Activated CD4-positive, alpha-beta memory T cell treated with anti-CD3 and anti-CD28 coated beads, Interleukin-2, amount 10 ng/mL, durations not matched to agents 7 days and 5 days (primary cell): ENCODE measurements around the gene TSPAN9. TPM values are rescaled to one million over a fixed set of nuclear protein-coding genes. Genes with fewer than 3 reads are reported as not detected.

Source experiments
- CTCF ChIA-PET: fragments of 350-600 bp; sonication (Branson Sonifier 250); formaldehyde crosslinking; loops from one replicate; lab custom pipeline; 2021; ENCODE audit warnings: antibody characterized with exemption, inconsistent platforms; lab: Charles Lee
- POLR2A ChIA-PET: fragments of 350-600 bp; sonication (Branson Sonifier 250); formaldehyde crosslinking; loops from one replicate; lab custom pipeline; 2021; ENCODE audit warnings: antibody characterized with exemption; lab: Charles Lee
- DNase-seq: peaks from one replicate; pipeline ENCODE4 v3.0.0-alpha.2; 2020
- H3K27ac Mint-ChIP-seq: one replicate; pipeline ENCODE4 v1.8.0; 2021; ENCODE audit warnings: mild to moderate bottlenecking, mixed read lengths
- H3K27me3 Mint-ChIP-seq: one replicate; pipeline ENCODE4 v1.8.0; 2021; ENCODE audit warnings: mixed read lengths
- H3K36me3 Mint-ChIP-seq: one replicate; pipeline ENCODE4 v1.8.0; 2021; ENCODE audit warnings: low read depth, mixed read lengths
- H3K4me1 Mint-ChIP-seq: one replicate; pipeline ENCODE4 v1.8.0; 2021; ENCODE audit warnings: mixed read lengths
- H3K4me3 Mint-ChIP-seq: one replicate; pipeline ENCODE4 v1.8.0; 2021; ENCODE audit warnings: mild to moderate bottlenecking, mixed read lengths
- H3K9me3 Mint-ChIP-seq: one replicate; pipeline ENCODE4 v1.8.0; 2021; ENCODE audit warnings: mixed read lengths
- total RNA-seq, 2 experiments: library from RNA; stranded (reverse); gene quantifications; one replicate each; pipeline ENCODE4 v1.2.3, GENCODE V29; 2021

TSPAN9 gene
- total RNA-seq, 2 experiments from 2014 or later, result 0.18 to 0.28 TPM

DNA sequence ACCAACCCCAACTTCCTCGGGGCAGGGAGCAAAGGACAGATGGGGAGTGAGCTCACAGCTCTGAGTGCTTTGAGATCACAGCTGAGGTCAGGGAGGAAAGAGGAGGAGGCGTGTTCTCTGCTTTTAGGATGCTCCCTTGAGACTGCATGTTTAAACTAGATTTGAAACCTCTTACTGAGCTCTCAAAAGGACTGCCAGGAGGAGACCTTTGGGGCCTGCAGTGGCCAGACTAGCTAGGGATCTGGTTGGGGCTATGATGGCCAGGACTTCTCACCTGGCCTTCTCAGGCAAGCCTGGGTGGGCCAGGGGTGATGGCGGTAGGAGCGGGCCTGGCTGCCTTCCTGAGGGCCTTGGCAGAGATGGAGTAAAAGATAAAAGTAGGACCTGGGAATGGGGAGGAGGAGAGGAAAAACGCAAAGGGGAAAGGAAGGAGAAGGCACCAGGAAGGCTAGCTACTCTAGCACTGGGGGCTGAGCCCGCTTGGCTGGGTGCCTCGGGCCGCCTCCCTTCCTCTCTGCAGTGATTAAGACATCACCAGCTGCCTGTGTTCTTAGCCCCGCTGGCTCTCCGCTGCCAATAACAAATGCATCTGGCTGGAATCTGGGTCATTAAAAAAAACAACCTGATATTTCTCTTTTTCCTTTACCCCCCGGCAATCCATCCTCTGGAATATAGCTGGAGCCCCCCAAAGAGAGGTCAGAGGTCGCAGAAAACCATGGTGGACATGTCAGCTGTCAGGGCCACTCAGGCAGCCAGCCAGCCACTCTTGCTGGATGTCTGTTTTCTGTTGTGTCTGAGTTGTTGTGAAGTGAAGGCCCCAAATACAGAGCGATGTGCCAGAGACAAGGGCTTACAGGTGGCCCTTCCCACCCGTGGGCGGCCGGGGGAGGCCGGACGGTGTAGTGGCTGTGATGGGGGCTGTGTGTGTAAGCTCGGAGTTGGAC lies 141.3 kb downstream of the TSPAN9 start:
- H3K27ac Mint-ChIP-seq, result no peak overlapping the region

DNA sequence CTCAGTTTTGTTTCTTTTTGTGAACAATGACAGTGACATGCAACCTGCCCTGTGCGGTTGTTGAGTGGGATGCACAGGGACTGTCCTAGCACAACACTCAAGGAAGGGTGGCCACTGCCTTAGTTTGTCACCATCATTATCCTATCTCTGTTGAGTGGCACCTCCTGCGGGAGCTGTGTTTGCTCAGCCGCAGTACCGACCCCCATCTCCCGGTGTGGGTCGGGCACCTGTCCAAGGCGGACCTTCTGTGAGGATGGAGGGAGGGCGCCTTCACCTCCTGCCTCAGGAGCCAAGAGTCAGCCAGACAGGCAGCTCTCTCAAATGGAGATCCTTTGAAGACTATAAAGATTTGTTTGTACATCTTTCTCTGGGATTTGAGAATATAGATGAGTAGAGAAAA lies 142.1 kb downstream of the TSPAN9 start:
- Mint-ChIP-seq H3K27me3 (peaks cover 2% of the 10 kb centered on the region), H3K4me1 (no peaks in the 10 kb centered on the region), H3K9me3 (no peaks in the 10 kb centered on the region), H3K4me3 (no peak overlapping the region), H3K36me3 (no peaks in the 10 kb centered on the region), H3K27ac (no peak overlapping the region)
- no peak for DNase-seq
- ChIA-PET POLR2A (no interaction called here), CTCF (interaction anchor here (1.1 kb wide), 1 partner anchor 56 kb away, joined by 3 read pairs; no protein-coding TSS in a partner anchor)

More for the DNA sequence above, 141.3 kb downstream of the TSPAN9 start:
- Mint-ChIP-seq H3K27me3 (peaks cover 2% of the 10 kb centered on the region), H3K4me1 (no peaks in the 10 kb centered on the region), H3K36me3 (no peaks in the 10 kb centered on the region), H3K4me3 (no peak overlapping the region), H3K9me3 (no peaks in the 10 kb centered on the region)
- ChIA-PET POLR2A (no interaction called here), CTCF (interaction anchor here (0.9 to 1.1 kb wide), 2 partner anchors 16 to 57 kb away, joined by 3 to 4 read pairs; no protein-coding TSS in a partner anchor)
- DNase-seq, result no peak

DNA sequence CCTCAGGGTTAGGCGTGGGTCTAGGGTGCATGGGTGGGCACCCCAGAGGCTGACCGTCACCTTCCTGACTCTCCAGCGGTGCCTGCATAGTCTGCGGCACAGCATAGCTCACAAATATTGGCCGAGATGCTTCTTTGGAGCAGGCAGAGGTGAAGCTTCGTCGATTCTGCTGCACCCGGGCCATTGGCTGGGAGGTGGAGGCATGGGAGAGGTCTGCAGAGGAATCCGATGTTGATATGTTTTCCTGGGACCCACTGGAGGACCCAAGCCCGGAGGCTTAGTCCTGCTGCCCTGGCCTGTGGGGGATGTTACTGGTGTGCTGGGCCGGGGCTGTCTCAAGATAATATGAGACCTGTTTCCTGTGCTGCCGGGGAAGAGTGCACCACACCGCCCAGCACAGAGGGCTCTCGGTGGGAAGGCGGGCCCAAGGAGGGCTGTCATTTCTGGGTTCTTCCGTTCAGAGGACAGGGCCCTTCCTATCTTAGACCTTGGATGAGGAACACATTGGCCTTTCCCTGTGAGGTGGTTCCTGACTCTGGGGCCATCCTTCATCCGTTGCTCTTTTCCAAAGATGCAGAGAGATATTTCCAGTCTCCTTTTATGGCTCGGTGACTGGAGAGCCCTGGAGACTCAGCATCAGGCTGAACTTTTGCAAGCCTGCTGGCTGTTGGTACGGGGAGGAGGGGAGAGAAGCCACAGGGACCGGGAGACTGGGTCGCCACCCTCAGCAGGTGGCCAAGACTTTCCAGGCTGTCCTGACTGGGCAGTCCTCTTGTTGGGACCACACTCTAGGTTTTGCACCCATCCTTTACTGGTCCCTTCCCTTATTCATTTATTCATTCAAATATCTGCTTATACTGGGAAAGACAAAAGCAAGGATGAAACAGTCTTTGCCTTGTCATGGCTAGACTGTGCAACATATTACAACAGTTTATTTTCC lies 143.5 kb downstream of the TSPAN9 start:
- Mint-ChIP-seq H3K4me3 (no peak overlapping the region), H3K27me3 (peaks cover 2% of the 10 kb centered on the region), H3K9me3 (no peaks in the 10 kb centered on the region), H3K4me1 (no peaks in the 10 kb centered on the region), H3K36me3 (no peaks in the 10 kb centered on the region), H3K27ac (no peak overlapping the region)
- ChIA-PET POLR2A (no interaction called here), CTCF (no interaction called here)
- DNase-seq, result no peak

DNA sequence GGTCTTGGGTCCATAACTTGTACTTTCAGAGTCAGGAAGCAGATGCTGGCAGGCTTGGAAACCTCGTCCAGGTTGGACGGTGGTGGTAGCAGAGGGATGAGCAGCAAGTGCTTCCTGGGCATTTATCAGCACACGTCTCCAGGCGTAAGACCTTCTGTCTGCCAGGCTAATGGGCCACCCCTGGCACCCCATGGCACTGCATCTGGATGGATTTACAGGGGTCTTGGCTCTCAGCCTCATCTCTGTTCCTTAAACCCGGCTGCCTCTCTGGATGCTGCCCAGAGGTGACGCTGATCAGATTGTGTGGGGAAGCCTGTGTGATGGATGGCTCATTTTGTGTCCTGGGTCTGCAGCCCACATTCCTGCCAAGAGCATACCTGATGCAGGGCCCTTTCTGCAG lies 145.1 kb downstream of the TSPAN9 start:
- H3K27me3 Mint-ChIP-seq, result peaks cover 2% of the 10 kb centered on the region
- no peaks in the 10 kb centered on the region for H3K9me3 Mint-ChIP-seq
- POLR2A ChIA-PET, result no interaction called here

DNA sequence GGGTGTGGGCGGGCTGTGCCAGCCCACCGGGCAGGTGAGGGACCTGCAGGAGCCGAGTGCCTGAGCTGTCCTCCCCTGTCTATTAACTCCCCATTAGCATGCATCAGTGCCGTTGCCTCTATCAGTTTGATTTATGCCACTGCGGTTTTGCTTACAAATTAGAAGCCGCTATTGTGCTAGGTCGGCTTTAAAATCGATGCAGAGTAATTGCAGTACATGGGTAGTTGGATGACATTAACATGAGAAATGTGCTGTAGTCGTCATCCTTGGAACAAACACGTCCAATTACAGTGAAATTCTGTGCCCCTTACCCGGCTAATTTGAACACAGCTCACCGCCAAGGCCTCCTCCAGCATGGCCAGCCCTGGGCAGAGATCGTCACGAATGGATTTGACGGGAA lies 145.8 kb downstream of the TSPAN9 start:
- Mint-ChIP-seq H3K27me3 (peaks cover 5% of the 10 kb centered on the region), H3K27ac (no peak overlapping the region), H3K4me1 (no peaks in the 10 kb centered on the region), H3K4me3 (no peak overlapping the region), H3K9me3 (no peaks in the 10 kb centered on the region), H3K36me3 (no peaks in the 10 kb centered on the region)
- no peak for DNase-seq
- POLR2A ChIA-PET, result no interaction called here
- CTCF ChIA-PET, result no interaction called here

More for the DNA sequence above, 145.1 kb downstream of the TSPAN9 start:
- Mint-ChIP-seq H3K4me3 (no peak overlapping the region), H3K36me3 (no peaks in the 10 kb centered on the region), H3K4me1 (no peaks in the 10 kb centered on the region), H3K27ac (no peak overlapping the region)
- no peak for DNase-seq
- CTCF ChIA-PET, result no interaction called here

DNA sequence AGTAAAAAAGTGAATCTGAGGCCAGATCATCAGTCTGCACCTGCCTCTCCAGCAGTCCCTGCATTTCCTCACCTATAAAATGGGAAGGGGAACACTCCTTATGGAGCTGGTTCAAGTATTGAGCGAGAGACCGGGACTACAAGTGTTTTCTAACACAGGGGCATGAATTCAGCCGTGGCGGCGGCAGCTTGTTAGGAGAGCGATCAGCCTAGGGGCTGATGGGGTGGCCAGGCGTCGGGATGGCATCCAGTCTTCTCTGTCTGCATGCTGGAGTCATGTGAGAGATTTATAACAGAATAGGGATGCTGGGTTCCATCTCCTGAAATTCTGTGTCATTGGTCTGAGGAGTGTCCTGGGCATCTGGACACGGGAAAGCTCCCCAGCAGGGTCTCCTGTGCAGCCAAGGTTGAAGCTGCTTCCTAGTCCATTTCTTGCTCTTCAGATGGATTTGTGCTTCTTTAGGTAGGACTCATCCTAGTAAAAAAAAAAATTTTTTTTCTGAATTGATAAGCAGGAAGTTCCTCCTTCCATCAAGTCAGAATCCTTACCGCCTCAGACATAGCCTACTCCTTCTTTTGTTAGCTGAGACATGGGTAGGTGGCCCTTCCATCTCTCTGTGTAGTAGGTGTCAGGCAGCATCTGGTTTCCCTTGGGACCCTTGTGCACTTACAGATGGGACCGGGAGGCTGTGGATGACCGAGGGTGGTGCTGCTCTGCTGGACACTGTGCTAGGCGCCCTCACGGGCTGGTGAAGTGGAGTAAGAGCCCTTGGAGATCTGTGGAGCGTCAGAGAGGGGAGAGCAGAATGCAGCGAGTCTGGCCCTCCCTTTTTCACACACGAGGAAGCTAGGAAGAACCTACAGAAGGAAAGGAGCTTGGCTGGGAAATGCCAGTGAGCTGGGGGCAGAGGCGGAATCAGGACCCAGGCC lies 146.7 kb downstream of the TSPAN9 start:
- ChIA-PET CTCF (no interaction called here), POLR2A (no interaction called here)
- no peaks in the 10 kb centered on the region for H3K36me3 Mint-ChIP-seq
- H3K9me3 Mint-ChIP-seq, result no peaks in the 10 kb centered on the region
- H3K4me1 Mint-ChIP-seq, result no peaks in the 10 kb centered on the region
- no peak overlapping the region for H3K27ac Mint-ChIP-seq
- no peak overlapping the region for H3K4me3 Mint-ChIP-seq
- H3K27me3 Mint-ChIP-seq, result peaks cover 5% of the 10 kb centered on the region
- DNase-seq, result no peak

DNA sequence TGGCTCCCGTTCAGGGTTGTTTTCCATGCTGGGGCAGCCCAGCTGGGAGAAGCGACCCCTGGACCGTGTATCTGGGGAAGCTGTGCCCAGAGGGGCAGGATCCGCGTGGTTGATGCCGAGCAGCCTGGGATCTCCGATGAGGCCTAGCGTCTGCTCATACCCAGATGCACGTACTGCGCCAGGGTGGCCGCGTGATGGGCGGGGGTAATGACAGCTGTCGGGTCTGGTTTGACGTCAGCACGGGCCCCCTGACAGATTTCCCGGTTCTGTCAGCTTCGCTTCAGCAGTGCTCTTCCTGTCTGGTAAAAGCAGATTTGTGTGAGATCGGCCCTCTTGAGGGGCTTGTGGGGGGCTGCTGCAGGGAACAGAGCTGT lies 147.3 kb downstream of the TSPAN9 start:
- H3K9me3 Mint-ChIP-seq, result no peaks in the 10 kb centered on the region
- no peak overlapping the region for H3K27ac Mint-ChIP-seq
- H3K27me3 Mint-ChIP-seq, result peaks cover 5% of the 10 kb centered on the region
- H3K36me3 Mint-ChIP-seq, result no peaks in the 10 kb centered on the region
- no peak overlapping the region for H3K4me3 Mint-ChIP-seq
- no peak for DNase-seq
- ChIA-PET POLR2A (no interaction called here), CTCF (no interaction called here)
- H3K4me1 Mint-ChIP-seq, result no peaks in the 10 kb centered on the region

DNA sequence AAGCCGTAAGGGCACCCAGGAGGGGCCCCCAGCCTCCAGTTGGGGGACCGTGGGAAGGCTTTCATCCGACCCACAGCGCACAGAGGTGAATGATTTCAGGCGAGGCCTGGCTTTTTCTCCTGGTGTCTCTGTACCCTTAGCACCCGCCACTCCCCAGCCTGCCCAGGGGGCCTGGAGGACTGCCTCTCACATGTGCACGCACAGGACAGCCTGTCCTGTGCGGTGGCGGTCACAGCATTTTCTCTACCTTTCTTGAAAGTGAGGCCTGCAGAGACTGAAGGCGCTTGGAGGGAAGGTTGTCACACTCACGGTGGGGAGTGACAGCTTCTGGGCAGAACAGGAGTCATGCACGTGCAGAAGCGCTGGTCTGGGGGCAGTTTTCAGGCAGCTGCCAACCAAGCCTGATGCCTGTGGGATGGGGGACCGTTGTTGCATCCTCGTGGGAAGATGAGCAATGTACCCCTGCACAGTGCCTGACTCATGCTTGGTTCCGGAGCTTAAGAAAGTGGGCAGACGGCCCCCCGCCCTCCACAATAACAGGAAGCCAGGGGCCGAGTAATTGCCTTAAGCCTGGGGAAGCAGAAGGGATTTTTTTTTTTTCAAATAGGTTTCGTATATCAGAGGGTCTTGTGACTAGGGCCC lies 148.1 kb downstream of the TSPAN9 start:
- ChIA-PET POLR2A (no interaction called here), CTCF (no interaction called here)
- Mint-ChIP-seq H3K36me3 (no peaks in the 10 kb centered on the region), H3K27ac (no peak overlapping the region), H3K4me1 (no peaks in the 10 kb centered on the region), H3K9me3 (no peaks in the 10 kb centered on the region), H3K27me3 (peaks cover 5% of the 10 kb centered on the region), H3K4me3 (no peak overlapping the region)
- DNase-seq, result no peak

DNA sequence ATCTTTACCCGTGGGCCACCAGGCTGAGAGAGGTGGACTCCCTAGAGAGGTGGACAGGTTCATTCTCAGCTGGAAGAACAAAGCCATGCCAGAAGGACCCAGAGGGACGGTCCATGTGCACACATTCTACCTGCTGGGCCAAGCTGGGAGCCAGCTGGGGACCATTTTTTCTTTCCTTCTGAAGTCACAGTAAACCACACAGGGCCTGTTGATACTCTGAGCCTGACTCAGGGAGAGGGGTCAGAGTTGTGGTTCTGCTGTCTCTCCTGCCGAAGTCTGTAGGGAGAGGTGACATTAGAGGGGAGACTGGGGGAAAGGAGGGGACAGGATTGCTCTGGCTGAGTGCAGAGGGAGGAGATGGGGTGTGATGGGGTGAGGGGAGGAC lies 148.6 kb downstream of the TSPAN9 start:
- Mint-ChIP-seq H3K4me1 (no peaks in the 10 kb centered on the region), H3K27me3 (peaks cover 3% of the 10 kb centered on the region), H3K9me3 (no peaks in the 10 kb centered on the region), H3K27ac (no peak overlapping the region), H3K36me3 (no peaks in the 10 kb centered on the region), H3K4me3 (no peak overlapping the region)
- no peak for DNase-seq
- ChIA-PET CTCF (no interaction called here), POLR2A (no interaction called here)

DNA sequence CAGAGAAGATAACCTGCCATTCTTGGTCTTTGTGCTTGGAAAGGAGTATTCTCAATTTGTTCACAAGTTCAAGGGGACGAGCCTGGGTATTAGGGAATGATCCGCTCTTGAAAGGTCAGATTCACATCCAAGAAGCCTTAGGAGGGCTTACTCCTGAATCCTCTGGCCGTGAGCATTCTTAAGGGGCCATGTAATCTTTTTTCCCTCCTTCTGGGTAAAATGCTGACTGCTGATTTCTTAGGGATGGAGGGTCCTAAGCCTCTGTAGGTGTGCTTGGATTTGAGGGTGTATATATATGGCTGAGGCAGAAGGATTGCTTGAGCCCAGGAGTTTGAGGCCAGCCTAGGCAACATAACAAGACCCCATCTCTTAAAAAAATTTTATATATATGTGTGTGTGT lies 149.1 kb downstream of the TSPAN9 start:
- ChIA-PET POLR2A (no interaction called here), CTCF (no interaction called here)
- no peak for DNase-seq
- H3K27ac Mint-ChIP-seq, result no peak overlapping the region
- H3K4me3 Mint-ChIP-seq, result no peak overlapping the region
- H3K36me3 Mint-ChIP-seq, result no peaks in the 10 kb centered on the region
- peaks cover 3% of the 10 kb centered on the region for H3K27me3 Mint-ChIP-seq
- H3K4me1 Mint-ChIP-seq, result no peaks in the 10 kb centered on the region
- no peaks in the 10 kb centered on the region for H3K9me3 Mint-ChIP-seq

DNA sequence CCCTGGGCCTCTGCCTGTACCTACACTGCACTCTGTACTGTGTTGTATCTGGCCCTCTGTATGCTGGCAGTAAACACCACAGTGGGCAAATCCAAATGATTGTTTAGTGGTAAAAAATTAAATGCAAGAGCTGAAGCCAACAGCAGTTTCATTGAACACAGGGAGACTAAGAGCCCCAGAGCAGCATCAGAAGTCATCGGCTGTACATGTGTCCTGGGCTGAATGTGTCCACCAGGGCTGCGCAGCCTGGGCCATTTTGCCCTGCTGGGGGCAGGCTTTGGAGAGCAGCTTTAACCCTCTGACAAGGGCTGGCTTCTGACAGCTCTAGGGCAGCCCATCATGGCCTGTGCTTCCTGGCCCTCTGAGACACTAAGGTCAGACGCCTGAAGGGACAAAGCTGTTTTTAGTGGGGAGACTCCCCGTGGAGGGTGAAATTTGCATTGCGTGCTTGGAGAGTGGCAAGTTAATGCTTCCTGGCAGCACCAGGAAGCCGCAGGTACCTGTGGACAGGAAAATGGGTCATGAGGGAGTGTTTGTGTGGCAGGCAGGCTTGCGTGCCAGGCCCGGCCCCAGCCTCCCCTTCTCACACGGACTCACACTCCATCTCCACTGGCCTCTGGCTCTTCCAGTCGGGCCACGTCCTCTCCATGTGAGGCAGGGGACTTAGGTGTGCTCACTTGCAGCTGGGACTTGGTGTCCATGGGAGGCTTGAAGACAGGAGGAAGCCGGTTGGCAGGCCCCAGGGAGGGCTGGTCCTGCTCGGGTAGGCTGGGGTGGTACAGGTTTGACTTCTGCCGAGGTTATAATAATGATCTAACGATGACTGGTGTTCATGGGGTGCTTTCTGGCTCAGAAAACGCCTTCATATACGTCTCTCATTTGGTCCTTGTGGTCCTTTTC lies 150.1 kb downstream of the TSPAN9 start:
- H3K9me3 Mint-ChIP-seq, result no peaks in the 10 kb centered on the region
- H3K4me3 Mint-ChIP-seq, result no peak overlapping the region
- no peaks in the 10 kb centered on the region for H3K36me3 Mint-ChIP-seq
- CTCF ChIA-PET, result no interaction called here
- peaks cover 3% of the 10 kb centered on the region for H3K27me3 Mint-ChIP-seq
- POLR2A ChIA-PET, result no interaction called here
- H3K4me1 Mint-ChIP-seq, result no peaks in the 10 kb centered on the region
- no peak overlapping the region for H3K27ac Mint-ChIP-seq
- no peak for DNase-seq
